CD4-positive, alpha-beta T cell treated with Interleukin-10 for 1 hour (primary cell): ENCODE measurements around the gene ALG5.

Experiments
- DNase-seq: peaks from one replicate; pipeline ENCODE4 v3.0.0-alpha.2; 2020

Gene ALG5

DNA sequence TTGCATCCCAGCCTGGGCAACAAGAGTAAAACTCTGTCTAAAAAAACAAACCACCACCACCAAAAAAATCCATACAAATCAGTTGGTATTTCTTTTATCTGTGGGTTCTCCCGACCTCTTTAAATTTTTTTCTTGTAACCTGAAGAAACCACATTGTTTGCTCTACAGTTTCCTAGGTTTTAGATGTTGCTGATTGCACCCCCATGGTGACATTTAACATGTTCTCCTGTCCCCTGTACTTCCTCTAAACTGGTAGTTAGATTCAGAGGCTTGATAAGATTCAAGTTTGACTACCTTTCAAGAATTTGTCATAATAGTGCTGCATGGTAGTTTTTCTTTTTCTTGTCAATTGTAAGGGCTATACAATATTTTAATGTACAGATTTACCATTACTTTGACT, 24.0 kb downstream of the ALG5 start:
- no peak for DNase-seq

DNA sequence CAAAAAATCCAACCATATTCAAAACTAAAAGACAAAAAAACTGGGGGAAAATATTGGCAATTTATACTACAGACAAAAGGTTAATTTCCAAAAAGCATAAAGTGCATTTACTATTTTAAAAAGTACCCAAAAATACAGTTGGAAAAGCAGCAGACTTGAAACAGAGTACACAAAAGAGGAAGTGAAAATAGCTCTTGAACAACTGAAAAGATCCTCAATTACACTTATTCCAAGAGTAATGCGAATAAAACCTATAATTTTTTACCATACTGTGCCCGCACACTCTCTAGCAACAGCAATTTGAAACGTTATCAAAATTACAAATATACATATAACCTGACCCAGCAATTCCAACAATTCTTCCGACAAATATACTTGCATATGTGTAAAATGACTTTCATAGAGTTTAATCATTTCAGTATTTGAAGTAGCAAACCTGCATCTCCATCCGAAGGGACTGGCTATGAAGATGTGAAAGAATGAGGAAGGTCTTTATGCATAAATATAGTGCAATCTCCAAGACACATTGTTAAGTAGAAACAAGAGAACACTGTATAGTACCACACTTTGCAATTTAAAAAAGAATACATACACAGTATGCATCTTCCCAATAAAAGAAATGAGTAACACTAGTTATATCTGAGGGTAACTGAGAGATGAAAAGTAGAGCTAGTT, 25.4 kb downstream of the ALG5 start:
- no peak for DNase-seq

- DNase-seq = no peak
Measured at GRCh38 chr13:36973009-36973408, 26.1 kb downstream of the ALG5 start.

DNA sequence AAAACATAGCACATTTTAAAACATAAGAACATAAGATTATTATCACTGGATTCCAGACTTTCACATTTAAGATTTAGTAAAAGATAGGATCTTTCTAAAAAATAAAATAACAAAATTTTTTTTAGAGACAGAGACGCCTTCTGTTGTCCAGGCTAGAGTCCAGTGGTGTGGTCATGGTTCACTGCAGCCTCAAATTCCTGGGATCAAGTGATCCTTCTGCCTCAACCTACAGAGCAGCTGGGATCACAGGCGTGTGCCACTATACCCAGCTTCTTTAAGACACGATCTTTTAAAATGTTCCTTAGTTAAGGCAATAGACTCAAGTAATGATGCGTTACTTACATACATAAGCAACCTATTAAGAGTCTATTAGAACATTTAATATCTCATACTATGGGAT, 32.7 kb downstream of the ALG5 start:
- no peak for DNase-seq

DNA sequence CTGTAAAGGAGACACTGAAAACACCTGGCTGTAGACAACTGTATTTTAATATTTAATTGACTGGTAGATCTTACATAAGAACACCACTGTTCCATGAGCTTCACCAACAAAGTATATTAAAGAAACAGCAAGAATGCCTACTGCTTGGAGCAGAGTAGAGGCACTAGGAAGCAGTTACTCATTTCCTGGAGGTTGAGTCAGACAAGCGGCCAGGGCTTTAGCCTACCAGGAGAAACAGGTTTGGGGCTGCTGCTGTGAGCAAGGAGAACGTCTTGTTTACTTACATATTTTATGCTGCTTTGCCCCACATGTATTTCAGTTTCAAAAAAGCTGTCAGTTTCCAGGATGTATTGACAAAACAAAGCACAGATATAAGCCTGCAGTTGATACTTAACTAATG, 33.4 kb downstream of the ALG5 start:
- DNase-seq = no peak

GRCh38 chr13:36959456-36960116, 39.6 kb downstream of the ALG5 start:
- no peak for DNase-seq

DNA sequence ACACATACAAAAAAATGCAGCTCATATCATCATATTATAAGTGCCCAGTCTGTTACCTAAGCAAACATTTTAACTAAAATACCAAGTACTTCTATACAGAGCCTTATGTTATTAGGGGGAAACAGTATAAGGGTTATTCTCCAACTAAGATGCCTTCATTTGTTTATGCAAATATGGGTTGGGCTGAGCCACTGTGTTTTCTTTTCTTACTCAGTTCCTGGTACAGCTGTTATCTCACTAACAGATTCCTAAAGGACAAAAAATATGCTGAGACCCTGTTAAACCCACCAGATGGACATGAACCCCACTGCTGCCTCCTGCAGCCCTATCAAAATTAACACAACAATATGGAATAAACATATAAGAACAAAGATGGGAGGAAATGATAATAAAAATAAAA, 44.6 kb downstream of the ALG5 start:
- no peak for DNase-seq

DNA sequence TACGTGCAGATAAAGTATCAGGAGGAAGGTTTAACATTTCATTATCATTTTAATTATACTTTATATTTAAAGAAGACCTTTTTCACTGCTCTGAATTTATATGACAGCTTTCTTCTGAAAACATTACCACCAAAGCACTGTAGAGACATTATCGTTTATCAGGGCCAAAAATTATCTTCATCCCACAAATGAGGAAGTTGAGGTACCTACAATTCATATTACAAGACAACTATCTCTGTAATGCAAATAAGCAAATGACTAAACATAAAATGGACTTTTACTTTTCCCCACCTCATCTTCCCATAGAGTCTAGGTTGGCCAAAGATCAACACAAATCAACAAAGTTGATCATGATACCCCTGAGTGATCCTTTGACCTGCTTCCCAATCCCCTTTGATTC, 48.2 kb downstream of the ALG5 start:
- DNase-seq = no peak

DNA sequence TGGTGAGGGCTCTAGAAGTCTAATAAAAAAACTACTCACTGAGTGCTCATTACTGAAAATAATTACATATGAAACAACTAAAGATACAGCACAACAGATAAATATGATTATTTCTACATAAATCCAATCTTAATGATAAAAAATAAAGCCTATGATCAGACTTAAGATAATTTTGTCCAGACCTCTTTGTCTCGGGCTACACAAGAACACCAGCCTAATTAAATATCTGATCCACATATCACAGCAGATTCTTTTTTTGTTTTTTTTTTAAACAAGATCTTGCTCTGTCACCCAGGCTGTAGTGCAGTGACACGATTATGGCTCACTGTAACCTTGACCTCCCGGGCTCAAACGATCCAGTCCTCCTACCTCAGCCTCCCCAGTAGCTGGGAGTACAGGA, 48.8 kb downstream of the ALG5 start:
- DNase-seq = no peak

DNA sequence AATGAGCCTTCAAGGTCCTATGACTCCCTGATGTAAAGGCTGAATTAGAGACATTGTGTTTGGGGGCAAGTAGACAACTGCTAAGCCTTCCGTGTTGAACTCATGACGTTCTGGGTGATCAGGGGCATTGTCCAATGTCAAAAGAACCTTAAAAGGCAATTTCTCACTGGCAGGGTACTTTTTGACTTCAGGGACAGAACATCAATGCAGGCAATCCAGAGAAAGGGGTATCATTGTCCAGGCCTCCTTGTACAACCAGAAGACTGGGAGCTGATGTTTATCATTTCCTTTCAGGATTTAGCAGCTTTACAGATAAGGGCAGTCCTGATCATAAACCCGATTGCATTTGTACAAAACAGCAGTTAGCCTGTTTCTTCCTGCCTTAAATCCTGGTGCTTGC, 54.1 kb downstream of the ALG5 start:
- no peak for DNase-seq

DNA sequence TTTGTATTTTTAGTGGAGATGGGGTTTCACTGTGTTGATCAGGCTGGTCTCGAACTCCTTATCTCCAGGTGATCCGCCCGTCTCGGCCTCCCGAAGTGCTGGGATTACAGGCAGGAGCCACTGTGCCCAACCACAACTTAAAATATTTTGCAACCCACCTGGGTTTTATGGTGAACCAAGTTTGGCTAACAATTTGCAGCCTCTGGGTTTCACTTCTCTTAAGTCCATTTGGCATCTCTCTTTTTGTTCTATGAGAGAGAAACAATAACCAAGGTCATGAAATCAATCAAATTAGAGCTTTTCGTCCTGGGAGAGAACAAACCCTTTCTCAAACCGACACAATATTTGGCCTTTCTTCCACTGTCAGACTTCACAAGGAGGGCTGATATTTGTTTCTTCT, 73.5 kb downstream of the ALG5 start:
- DNase-seq = no peak

GRCh38 chr13:36924001-36924400, 75.1 kb downstream of the ALG5 start:
- no peak for DNase-seq

DNA sequence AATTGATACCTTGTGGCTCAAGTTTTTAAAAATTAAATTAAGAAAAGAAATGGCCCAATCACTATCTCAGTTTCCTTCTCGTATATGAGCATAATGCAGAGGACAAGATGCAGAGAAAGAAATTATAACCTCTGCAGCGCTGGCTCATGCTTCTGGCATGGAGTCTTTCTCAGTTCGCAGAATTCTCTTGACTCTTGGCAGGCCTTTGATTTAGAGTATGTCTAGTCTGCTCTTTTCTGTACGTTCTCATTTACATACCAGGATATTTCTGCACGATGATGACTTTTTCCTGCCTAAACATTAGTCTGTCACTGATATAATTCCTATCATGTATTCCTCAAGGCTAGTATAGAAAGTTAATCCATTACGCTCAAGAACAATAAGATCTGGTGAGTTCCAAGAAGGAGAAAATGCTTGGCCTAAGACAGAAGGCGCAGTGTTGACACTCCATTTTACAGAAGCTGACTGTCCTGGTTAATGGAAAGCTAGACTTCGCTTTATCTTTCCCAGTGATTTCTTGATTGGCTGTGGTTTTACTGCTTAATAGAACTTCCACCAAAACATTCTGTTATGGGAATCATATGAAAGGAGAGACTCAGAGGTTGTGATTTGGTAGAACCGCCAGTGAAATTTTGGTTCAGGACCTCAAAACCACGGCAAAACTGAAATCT, 77.4 kb downstream of the ALG5 start:
- no peak for DNase-seq

DNA sequence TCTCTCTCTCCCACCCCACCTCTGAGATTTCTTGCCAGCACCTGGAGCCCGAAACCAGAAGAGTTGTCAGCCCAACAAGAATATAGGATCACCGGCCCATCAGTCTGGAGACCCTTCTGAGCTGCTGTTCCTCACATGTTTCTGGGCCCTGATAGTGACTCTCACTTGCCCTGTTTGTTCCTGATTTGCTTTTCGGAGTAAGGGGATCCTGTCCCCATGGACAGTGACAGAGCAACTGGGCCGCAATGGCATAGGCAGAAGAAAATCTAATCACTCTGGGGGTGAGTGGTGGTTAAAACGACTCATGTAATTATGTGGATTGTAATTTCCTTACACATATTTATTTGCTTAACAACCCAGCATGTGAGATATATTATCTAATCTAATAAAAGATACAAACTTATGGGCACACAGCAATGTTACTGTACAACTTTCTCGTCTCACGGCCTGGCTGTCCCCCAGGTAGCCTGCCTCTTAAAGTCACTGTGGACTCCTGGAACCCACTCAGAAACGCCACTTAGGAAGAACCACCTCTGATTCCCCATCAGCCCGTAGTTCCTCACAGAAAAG, 78.4 kb downstream of the ALG5 start:
- DNase-seq = no peak

DNA sequence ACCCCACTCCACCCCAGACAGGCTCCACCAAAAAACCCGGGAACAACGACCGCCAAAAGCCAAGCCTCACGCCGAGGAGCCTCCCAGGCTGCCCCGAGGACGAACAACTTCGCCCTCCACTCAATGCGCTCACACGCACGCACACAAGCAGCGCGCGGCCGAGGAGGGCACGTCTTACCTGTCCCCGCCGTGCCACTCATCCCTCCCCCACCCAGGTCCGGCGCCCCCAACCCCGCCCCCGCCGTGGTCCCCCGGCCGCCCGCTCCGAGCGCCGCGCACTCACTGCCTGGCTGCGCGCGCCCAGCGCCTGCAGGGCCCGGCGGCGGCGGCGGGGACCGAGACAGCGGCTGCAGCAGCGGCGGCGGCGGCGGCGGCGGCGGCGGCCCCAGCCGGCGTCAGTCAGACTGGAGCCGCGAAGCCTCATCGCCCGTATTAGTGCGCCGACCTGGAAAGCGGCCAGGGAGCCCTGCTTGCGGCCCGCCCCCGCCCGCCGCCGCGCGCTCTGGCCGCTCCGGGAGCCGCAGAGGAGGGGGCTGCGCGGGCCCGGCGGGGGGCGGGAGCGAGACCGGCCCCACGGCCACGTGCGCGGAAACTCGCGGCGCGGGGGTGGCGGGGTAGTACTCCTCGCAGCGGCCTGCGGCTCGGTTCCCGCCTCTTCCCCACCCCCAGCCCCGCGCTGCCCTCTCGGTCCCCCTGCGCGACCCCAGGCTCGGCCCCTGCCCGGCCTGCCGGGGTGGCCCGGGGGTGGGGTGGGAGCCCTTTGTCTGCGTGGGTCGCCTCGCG, 79.1 kb downstream of the ALG5 start, which contains the start of gene SMAD9:
SMAD9 (minus strand) TSS at position 406 of the 783 bp plus-strand sequence. CDS start 40,549 bp downstream, outside the sequence.
- DNase-seq = no peak

- no peak for DNase-seq
Measured at GRCh38 chr13:36919171-36919832, 79.8 kb downstream of the ALG5 start.

GRCh38 chr13:36918246-36919131, 80.7 kb downstream of the ALG5 start:
- DNase-seq = no peak

DNA sequence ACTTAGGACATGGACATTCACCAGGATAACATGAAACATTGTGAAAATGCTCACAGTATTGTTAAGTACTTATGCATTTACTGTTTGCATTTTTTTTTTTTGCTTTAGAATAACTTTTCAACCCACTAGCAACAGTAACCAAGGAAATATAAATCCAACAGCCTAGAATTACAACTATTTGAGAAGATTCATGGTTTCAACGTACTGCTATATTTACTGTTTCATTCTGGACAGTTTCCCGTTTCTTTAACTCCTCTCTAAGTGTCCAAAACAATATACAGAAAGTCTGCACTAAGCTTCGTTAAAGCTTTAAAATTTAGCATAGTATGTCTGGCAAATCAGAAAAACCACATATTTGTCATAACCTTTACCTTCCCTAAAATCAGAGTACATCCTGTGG, 81.8 kb downstream of the ALG5 start:
- DNase-seq = no peak

GRCh38 chr13:36915896-36916640, 83.1 kb downstream of the ALG5 start:
- no peak for DNase-seq

GRCh38 chr13:36915106-36915505, 84.0 kb downstream of the ALG5 start:
- no peak for DNase-seq

DNA sequence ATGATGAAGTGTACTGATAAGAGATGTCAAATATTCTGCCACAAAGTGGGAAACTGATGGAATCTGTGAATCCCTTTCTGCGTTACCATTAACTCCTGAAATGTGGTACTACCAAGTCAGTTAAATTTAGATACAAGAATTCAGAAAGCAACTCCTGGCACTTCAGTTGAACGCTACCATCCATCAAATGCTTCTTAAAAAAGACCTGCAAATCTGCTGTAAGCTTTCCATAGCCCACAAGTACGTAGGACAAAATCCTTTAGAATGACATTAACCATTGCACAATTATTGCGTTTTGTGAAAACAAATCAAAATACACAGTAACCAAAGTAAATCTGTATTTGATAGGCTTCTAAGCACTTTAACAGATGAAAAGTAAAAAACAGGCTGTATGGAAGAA, 84.5 kb downstream of the ALG5 start:
- DNase-seq = no peak
